ENCODE data around the gene COL18A1. TPM values are rescaled to one million over a fixed set of nuclear protein-coding genes. Genes with fewer than 3 reads are reported as not detected.
"Not testable (repeated sequence)": the region's sequence is repeated elsewhere in the genome, so short reads cannot be mapped to it uniquely, and the experiment has no call there.

The COL18A1 gene
- polyA plus RNA-seq (2013, experiment 1 of 2; ENCODE audit: insufficient read length) = 42.8 TPM
- 58.2 TPM for polyA plus RNA-seq (2013, experiment 2 of 2; ENCODE audit: insufficient read length)

DNA sequence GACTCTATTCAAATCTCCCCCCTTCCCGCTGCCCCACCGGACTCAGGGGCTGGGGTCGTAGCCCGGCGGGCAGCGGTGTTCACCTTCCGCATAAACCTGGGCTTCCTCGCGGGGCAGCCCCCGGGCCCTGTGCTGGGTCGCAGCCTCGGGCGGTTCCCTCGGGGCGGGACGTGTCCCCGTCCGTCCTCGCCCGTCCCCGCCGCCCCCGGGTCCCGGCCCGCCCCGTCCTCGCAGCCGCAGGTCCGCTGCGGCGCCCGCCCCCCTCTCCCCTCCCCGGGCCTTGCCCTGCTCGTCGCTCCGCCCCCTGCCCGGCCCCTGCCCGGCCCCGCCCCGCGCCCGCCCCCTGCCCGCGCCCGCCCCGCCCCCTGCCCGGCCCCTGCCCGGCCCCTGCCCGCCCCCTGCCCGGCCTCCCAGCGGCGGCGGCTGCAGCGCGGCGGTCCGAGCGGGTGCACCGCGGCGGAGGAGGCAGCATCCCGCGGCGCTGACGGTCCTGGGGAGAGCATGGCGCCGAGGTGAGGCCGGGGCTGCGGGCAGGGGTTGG is at the start of gene COL18A1:
TSS of gene COL18A1 (plus strand) at position 436 of the 541 bp plus-strand sequence. CDS start at position 502, 66 bp downstream.
- peak; percentile 43 for DNase-seq

DNA sequence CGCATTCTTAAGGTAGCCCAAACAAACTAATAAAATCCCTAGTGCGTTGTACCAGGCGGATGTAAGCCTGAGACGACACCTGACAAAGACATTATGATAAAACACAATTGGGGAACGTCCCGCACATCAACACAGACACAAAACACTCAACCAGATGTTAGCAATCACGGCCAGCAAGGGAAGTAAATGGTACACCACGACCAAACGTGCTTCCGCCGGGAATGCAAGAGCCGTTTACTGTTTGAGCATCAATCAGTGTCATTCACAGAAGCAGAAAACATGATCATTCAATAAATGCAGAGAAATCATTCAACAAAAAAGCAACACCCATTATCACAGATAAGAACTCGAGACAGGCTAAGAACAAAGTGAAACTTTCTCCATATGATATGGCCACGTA is 49.4 kb upstream of the COL18A1 start:
- DNase-seq = no peak

GRCh38 chr21:45356251-45356650 is 48.7 kb upstream of the COL18A1 start:
- no peak for DNase-seq

- no peak for DNase-seq
Measured at GRCh38 chr21:45356653-45357435, 48.1 kb upstream of the COL18A1 start.

DNA sequence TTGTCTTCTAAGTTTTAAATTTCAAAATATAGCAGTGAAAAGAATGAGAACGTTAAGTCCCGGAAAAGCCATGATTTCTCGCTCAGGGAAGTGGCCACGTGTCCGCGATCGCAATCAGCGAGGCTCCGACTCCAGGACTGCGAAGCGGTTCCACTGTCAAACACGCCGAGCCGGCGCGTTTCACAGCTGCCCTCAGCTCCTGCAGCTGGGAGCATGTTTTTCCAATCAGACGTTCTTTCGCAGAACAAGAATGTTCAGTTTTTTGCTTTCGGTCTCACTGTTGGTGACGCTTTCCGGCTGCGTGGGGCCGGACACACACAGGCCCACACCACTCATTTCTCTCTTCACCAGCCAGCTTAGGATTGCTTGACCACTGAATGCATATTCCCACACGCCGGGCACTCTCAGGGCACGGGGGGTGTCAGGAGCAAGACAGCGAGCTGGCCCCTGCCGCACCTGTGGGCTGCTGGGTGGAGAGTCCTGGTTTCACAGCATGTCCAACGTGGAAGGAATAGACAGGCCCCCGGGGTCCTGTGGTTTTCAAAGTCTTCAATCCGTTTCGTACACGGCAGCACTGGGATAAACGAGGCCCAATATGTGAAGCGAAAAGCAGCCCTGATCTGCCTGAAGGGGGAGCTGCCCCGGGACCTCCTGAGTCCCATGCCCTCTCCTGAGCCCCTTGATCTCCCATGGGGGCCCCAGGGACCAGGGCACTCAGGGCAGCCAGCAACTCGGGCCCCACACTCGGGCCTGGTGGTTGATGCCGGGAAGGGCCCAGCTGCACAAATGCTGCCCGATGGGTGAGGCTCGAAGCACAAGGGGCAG is 47.3 kb upstream of the COL18A1 start:
- DNase-seq = no peak

GRCh38 chr21:45358261-45358670 is 46.7 kb upstream of the COL18A1 start:
- no peak for DNase-seq

DNA sequence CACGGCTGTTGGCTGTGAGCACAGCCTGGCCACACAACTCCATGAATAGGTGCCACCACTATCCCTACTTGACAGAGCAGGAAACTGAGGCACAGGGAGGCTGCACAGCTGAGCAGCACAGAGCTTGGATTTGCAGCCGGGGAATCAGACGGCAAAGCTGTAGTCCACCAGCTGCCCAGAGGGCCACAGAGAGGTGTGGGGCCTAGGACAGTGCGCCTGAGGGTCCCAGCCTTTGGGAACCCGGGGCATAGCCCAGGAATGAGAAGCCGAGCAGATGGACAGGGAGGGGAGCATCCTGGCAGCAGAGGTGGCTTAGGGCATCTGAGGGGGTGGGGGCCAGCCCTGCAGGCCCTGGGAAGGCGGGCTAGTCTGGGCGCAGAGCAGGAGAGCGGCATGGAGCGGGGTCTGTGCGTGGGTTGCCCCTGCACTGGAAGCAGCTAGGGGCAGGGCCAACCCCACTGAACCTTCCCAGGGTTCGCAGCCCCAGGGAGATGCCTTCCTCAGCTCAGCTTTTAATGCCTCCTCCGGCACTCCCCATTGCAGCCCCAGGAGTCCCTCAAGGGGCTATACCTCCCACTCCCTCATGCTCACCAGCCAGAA is 46.2 kb upstream of the COL18A1 start:
- no peak for DNase-seq

- DNase-seq = no peak
Measured at GRCh38 chr21:45359451-45360217, 45.3 kb upstream of the COL18A1 start.

GRCh38 chr21:45361033-45361997 is 43.6 kb upstream of the COL18A1 start:
- DNase-seq = peak; percentile 62

- no peak for DNase-seq
Measured at GRCh38 chr21:45362077-45362747, 42.8 kb upstream of the COL18A1 start.

- no peak for DNase-seq
Measured at GRCh38 chr21:45362748-45363145, 42.2 kb upstream of the COL18A1 start.

GRCh38 chr21:45363272-45363671 is 41.7 kb upstream of the COL18A1 start:
- DNase-seq = not testable (repeated sequence)

- DNase-seq = peak; percentile 99
Measured at GRCh38 chr21:45363921-45364467, 41.0 kb upstream of the COL18A1 start.

- peak; percentile 29 for DNase-seq
Measured at GRCh38 chr21:45364468-45365185, 40.3 kb upstream of the COL18A1 start.

- DNase-seq = no peak
Measured at GRCh38 chr21:45365186-45365607, 39.8 kb upstream of the COL18A1 start.

DNA sequence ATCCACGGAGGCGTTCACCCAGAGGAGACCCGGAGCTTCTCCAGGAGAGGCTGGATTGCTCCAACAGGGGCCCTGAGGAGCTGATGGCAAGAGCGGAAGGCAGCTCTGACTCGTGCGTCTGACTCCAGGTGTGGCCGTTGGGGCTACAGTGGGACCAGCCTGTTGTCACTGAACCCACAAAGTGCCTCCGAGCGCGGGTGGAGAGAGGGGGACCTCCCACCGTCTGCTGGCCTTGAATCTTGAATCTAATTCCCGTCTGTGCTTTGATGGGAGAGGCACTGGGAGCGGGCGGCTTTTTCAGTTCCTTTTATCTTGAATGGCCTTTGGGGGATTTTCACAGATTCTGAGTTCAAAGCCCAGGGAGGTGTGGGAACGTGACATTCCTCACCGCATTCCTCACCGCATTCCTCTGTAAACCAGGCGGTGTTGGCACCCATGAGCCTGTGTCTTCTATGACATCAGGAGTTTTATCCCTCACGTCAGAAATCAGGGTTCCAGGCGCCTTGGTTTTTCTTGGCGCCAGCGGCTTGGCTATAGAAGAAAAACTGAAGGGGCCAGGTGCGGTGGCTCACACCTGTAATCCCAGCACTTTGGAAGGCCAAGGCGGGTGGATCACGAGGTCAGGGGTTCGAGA is 39.2 kb upstream of the COL18A1 start:
- peak; percentile 76 for DNase-seq

DNA sequence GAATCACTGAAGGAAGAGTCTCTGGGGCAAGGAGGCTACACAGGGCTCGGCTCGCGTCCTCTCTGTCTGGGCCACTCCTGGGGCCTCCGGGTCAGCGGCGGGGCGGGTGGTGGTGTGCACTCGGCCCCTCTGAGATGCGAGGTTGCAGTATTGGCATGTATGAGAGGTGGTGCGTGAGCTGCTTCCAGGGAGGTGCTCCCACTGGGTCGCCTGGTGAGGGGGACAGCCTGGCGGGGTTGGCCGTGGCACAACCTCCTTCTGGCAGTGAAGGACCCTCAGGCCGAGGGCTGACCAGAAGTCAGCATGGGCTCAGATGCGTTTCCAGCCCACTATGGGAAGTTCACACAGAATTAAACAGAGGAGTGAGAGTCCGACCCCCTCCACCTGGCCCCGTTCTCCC is 38.5 kb upstream of the COL18A1 start:
- DNase-seq = no peak

GRCh38 chr21:45366931-45367401 is 38.0 kb upstream of the COL18A1 start:
- DNase-seq = peak; percentile 84
